8988T (cell line): ENCODE results near the gene ADA.
"Not testable (repeated sequence)": the region's sequence is repeated elsewhere in the genome, so short reads cannot be mapped to it uniquely, and the experiment has no call there.

Experiments
- DNase-seq: peaks from one replicate; pipeline ENCODE4 v3.0.0; 2011

ADA gene

DNA sequence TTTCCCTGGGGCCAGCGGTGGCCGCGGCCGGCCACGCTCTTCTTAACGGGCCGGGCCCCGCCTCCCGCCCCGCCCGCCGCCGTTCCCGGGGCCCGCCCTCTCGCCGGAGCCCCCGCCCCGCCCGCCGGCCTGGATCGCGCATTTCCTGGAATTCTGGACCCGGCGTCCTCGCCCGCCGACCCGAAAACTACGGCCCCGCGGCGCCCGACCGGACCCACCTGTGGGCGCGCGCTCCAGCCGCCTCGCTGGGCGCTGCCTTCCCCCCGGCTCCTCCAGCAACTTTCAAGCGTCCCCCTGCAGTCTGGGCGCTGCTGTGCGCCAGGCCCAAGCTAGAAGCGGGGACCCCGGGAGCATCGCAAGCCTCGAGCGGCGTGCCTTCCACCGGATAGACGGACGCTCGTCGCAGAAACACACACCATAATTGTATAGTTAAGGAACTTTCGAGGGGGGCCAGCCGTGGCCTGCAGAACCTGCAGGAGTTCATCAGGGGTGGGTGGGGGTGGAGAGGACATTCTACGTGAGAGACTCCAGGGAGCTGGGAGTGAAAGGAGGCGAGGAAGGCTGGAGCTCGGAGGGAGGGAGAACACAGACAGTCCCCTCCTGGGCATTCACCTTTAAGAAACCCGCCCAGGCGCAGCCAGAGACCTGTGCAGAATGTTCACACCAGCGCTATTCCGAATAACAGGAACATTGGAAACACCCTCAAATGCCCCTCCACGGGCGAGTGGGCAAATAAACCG is at the start of gene ADA:
ADA (minus strand) TSS at position 16 of the 740 bp plus-strand sequence. CDS start 92 bp downstream, outside the sequence.
- DNase-seq: peak; percentile 48

DNA sequence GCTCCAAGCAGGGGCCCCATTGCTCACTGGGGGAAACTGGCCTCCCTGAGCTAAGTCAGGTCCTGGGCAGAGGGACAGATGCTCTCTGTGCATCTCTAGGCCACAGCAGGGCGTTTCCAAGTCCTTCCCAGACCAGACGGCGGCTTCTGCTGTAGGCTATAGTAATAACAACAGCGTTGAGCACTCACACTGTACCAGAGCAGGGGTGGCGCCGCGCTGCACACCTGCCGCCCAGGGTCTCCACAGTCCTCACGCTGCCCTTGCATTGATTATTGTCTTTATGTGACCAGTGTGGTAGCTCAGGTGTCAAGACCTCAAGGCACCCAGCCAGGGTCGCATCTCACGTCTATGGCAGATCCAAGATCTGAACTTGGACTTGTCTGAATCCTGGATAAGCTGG is 48.8 kb upstream of the ADA start:
- DNase-seq: peak; percentile 1

DNA sequence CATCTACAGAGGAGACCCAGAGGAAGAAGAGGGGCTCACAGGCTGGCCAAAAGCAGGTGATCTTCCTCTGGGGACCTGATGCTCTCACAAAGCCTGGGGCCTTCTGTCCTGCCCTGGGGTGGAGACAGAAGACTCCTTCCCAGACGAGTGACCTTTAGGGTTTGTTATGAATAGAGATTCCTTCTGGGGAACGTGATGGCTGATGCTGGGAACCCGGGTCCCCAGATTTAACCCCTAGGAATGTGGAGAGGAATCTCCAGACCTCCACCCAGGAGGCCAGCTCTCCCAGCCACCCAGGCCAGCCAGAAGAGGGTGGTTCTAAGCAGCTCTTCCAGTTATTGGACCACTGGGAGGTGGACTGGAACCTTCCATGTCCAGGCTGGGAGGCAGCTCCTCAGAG is 46.9 kb upstream of the ADA start:
- DNase-seq: peak; percentile 3

- DNase-seq: not testable (repeated sequence)
These were observed 45.5 kb upstream of the ADA start for GRCh38 chr20:44697041-44697440.

DNA sequence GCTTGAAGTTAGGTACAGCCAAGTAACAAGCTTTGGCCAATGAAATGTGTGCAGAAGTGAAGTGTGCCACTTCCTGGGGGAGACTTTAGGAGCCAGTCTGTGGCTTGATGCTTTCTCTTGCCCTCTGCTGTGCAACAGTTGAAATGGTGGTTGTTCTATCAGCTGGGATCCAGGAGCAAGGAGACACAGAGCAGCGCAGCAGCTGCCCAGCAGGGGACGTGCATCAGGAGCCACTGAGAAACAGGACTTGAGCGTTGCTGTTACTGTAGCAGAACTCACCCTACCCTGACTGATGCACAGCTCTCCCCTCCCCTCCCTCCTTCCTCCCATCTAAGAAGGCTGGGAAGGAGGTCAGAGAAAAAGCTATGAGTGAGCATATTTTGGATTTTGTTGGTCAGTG is 44.8 kb upstream of the ADA start:
- no peak for DNase-seq

DNA sequence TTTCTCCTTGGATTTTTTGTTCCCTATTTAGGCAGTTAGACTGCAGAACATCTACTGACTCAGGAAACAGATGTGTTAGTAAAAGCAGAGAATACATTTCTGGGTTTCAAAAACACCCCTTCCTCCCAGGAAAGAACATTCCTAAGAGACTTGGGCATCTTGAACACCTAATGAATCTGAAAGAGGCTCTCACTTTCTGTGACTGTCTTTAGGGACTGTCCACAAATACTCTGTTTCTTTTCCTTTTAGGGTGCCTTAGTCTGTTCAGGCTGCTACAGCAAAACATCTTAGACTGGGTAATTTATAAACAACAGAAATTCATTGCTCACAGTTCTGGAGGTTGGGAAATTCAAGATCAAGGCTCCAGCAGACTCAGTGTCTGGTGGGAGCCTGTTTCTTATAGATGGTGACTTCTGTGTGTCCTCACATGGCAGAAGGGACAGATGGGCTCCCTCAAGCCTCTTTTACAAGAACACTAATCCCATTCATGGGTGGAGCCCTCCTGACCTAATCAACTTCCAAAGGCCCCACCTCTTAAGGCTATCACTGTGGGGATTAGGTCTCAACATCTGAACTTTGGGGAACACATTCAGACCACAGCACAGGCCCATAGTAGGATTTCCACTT is 44.3 kb upstream of the ADA start:
- no peak for DNase-seq

GRCh38 chr20:44695295-44695673 is 43.8 kb upstream of the ADA start:
- DNase-seq: no peak

GRCh38 chr20:44694159-44694558 is 42.7 kb upstream of the ADA start:
- DNase-seq: no peak

DNA sequence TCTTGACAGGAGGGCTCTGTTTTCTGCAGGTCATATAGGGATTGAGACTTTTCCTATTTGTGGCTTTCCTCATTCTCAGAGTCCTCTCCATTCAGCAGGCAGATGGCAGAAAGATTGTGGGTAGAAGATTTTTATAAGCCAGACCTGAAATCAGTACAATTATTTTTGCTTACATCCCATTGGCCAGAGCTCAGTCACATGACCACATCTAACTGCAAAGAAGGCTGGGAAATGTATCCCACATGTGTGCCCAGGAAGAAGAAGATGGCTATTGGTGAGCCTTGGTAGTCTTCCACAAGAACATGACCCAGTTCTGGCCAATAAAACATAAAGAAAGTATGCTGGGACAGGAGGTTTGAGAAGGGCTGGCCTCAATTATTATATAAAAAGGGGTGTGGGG is 42.1 kb upstream of the ADA start:
- no peak for DNase-seq

DNA sequence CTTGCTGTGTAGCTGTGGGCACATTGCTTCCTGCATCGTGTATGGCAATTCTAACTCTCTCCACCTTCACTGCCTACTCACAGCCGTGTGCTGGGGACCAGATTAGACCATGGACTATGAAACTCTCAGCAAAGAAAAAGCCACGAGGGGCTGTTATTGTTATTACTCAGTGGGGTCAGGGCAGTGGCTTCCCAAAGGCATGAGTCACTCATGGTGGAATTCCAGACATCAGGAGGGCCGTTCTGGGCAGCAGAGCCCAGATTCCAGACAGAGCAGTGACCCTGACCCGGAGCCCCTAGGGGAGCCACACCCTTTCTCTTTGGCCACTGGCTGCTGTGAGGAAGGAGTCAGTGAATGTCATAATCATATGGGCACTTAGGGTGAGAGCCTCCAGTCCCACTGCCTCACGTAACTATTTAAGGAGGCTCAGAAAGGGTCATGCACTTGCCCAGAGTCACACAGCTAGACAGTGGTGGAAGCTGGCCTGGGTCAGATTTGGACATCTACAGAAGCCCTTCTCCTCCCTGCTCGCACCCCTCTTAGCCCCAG is 41.5 kb upstream of the ADA start:
- DNase-seq: peak; percentile 69

DNA sequence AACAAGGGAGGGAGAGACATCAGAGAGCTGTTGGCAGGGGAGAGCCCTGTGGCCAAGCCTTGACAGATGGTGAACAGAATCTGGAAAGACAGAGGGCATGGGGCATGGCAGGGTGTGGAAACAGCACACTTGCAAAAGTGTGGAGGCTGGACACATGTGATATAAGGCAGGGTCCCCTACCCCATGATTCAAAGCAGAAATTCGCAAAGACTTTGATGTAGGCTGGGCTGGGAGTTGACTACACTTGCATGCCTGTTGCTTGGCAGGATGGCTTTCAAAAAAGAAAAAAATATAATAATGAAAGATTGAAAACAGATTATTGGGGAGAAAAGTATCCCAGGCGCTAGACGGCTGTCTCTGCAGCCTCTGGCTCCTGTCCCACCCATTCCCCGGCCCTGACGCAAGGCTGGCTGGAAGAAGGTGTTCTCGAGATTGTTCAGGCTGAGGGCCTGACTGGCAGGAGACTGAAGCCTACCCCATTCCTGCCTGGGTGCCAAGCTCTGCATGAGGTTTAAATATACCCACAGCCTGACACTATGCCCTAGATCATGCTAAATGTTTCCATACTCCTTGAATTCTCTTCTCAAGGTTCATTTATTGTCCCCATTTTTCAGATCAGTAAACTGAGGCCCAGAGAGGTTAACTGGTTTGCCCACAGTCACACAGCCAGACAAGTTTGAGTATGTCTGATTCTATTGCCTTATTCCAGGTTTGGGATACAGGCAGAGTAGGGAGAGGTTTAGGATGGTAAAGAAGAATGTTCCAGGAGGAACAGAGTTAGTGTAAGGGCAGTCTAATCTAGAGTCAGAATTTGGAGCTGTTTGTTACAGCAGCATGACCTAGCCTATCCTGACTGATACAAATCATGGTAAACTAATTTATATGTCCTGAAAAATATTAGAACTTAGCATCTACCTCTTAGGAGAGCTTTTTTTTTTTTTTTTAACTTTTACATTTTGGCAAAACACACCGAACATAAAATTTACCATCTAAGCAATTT is 40.2 kb upstream of the ADA start:
- DNase-seq: no peak

- no peak for DNase-seq
These were observed 39.4 kb upstream of the ADA start for GRCh38 chr20:44690781-44691423.

- no peak for DNase-seq
These were observed 38.3 kb upstream of the ADA start for GRCh38 chr20:44689809-44690208.

DNA sequence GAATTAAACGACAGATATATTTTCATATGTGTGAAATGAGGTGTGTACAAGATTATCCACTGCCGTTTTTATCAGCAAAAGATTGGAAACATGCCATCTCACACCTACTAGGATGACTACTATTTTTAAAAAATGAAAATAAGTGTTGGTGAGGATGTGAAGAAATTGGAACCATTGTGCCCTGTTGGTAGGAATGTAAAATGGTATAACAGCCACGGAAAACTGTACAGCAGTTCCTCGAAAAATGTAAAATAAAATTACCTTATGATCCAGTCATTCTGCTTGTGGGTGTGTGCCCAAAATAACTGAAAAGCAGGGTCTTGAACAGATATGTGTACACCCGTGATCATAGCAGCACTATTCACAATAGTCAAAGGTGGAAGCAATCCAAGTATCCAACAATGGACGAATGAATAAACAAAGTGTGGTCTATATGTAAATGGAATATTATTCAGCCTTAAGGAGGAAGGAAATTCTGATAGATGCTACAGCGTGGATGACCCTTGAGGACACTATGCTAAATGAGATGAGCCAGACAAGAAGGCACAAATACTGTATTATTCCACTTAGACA is 36.6 kb upstream of the ADA start:
- DNase-seq: no peak

DNA sequence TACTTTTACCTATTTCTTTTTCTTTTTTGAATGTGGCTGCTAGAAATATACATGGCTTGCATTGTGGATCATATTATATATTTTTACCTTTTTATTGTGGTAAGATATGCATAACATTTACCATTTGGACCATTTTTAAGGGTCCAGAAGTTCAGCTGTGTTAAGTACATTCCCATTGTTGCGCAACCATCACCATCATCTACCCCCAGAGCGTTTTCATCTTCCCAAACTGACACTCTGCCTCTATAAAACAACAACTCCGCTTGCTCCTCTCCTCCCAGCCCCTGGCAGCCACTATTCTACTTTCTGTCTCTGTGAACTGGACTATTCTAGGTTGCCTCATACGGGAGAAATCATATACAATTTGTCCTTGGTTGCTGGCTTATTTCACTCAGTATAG is 35.4 kb upstream of the ADA start:
- DNase-seq: no peak

GRCh38 chr20:44684047-44684967 is 32.8 kb upstream of the ADA start:
- DNase-seq: no peak

- DNase-seq: no peak
These were observed 32.0 kb upstream of the ADA start for GRCh38 chr20:44683263-44684046.

- no peak for DNase-seq
These were observed 30.5 kb upstream of the ADA start for GRCh38 chr20:44681796-44682566.

GRCh38 chr20:44678990-44679611 is 27.6 kb upstream of the ADA start:
- no peak for DNase-seq
